GM21381 (cell line): ENCODE results near the gene KRT86.

Experiments
- ATAC-seq: cut with Tn5 transposase; IDR thresholded peaks from one replicate; pipeline ENCODE4 v1.9.1; 2021; ENCODE audit warnings: mild to moderate bottlenecking, moderate library complexity; ENCODE audit not compliant: unreplicated experiment

KRT86 gene

GRCh38 chr12:52353766-52354165 is 79.3 kb downstream of the KRT86 start:
- no peak for ATAC-seq

GRCh38 chr12:52354200-52354599 is 79.8 kb downstream of the KRT86 start:
- no peak for ATAC-seq

GRCh38 chr12:52355176-52355575 is 80.7 kb downstream of the KRT86 start:
- ATAC-seq = no peak

GRCh38 chr12:52356031-52356761 is 81.8 kb downstream of the KRT86 start:
- no peak for ATAC-seq

GRCh38 chr12:52356762-52357580 is 82.5 kb downstream of the KRT86 start:
- no peak for ATAC-seq
